HFFc6 (cell line): ENCODE measurements around the gene TTLL6. TPM values are rescaled to one million over a fixed set of nuclear protein-coding genes. Genes with fewer than 3 reads are reported as not detected.

Experiments used
- DNase-seq: peaks from one replicate; pipeline ENCODE4 v3.0.0-alpha.2; 2018
- H3K27ac Mint-ChIP-seq: 2 replicates; pipeline ENCODE4 v1.8.0; 2020; ENCODE audit warnings: mild to moderate bottlenecking, mixed read lengths
- H3K27me3 Mint-ChIP-seq: 2 replicates; pipeline ENCODE4 v1.8.0; 2021; ENCODE audit warnings: mild to moderate bottlenecking, moderate library complexity, mixed read lengths; ENCODE audit not compliant: insufficient read depth
- H3K36me3 Mint-ChIP-seq: 2 replicates; pipeline ENCODE4 v1.8.0; 2021; ENCODE audit warnings: low read depth, mixed read lengths
- H3K4me1 Mint-ChIP-seq: 2 replicates; pipeline ENCODE4 v1.8.0; 2020; ENCODE audit warnings: low read depth, mixed read lengths
- H3K4me3 Mint-ChIP-seq: 2 replicates; pipeline ENCODE4 v1.8.0; 2020; ENCODE audit warnings: mild to moderate bottlenecking, moderate library complexity, mixed read lengths
- H3K9me3 Mint-ChIP-seq: 2 replicates; pipeline ENCODE4 v1.8.0; 2020; ENCODE audit warnings: mild to moderate bottlenecking, mixed read lengths
- total RNA-seq, 6 experiments: library from RNA; stranded (reverse); fragmentation: NEBNext Ultra II Directional; extraction: Animal tissue kit (Norgen Biotek cat#: 25700); gene quantifications; 2 replicates in 1 of 6; 3 replicates in 5 of 6; pipeline ENCODE4 v1.2.3, GENCODE V29; 2021
- TF ChIP-seq, protein P1 (sequence below): fragments of 200-600 bp; sonication (generic); IDR thresholded peaks from 2 replicates; pipeline ENCODE4 v1.5.0; 2021; ENCODE audit warnings: antibody characterized with exemption, mild to moderate bottlenecking

The TTLL6 gene
- total RNA-seq, 6 experiments from 2014 or later = not detected

- peaks cover 32% of the 10 kb centered on the region for H3K27me3 Mint-ChIP-seq
- H3K9me3 Mint-ChIP-seq = no peaks in the 10 kb centered on the region; the same call in 1 of the 2 replicates
- no peak overlapping the region for H3K27ac Mint-ChIP-seq
- H3K4me1 Mint-ChIP-seq = no peaks in the 10 kb centered on the region
- TF ChIP-seq, protein P1, sequence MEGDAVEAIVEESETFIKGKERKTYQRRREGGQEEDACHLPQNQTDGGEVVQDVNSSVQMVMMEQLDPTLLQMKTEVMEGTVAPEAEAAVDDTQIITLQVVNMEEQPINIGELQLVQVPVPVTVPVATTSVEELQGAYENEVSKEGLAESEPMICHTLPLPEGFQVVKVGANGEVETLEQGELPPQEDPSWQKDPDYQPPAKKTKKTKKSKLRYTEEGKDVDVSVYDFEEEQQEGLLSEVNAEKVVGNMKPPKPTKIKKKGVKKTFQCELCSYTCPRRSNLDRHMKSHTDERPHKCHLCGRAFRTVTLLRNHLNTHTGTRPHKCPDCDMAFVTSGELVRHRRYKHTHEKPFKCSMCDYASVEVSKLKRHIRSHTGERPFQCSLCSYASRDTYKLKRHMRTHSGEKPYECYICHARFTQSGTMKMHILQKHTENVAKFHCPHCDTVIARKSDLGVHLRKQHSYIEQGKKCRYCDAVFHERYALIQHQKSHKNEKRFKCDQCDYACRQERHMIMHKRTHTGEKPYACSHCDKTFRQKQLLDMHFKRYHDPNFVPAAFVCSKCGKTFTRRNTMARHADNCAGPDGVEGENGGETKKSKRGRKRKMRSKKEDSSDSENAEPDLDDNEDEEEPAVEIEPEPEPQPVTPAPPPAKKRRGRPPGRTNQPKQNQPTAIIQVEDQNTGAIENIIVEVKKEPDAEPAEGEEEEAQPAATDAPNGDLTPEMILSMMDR = no peak
- no peak overlapping the region for H3K4me3 Mint-ChIP-seq
- no peak for DNase-seq
- H3K36me3 Mint-ChIP-seq = no peaks in the 10 kb centered on the region
These were observed 40.4 kb downstream of the TTLL6 start for GRCh38 chr17:48776602-48777001.

GRCh38 chr17:48773245-48773644 is 43.8 kb downstream of the TTLL6 start:
- Mint-ChIP-seq H3K9me3 (no peaks in the 10 kb centered on the region; the same call in 1 of the 2 replicates), H3K27ac (no peak overlapping the region), H3K36me3 (no peaks in the 10 kb centered on the region), H3K4me1 (no peaks in the 10 kb centered on the region), H3K4me3 (no peak overlapping the region), H3K27me3 (peaks cover 28% of the 10 kb centered on the region)
- no peak for DNase-seq
- TF ChIP-seq, protein P1 = no peak

GRCh38 chr17:48770954-48771353 is 46.1 kb downstream of the TTLL6 start:
- Mint-ChIP-seq H3K9me3 (no peaks in the 10 kb centered on the region; the same call in 1 of the 2 replicates), H3K4me1 (no peaks in the 10 kb centered on the region), H3K27me3 (peaks cover 34% of the 10 kb centered on the region), H3K4me3 (no peak overlapping the region), H3K36me3 (no peaks in the 10 kb centered on the region), H3K27ac (no peak overlapping the region)
- no peak for DNase-seq
- TF ChIP-seq, protein P1 = no peak

DNA sequence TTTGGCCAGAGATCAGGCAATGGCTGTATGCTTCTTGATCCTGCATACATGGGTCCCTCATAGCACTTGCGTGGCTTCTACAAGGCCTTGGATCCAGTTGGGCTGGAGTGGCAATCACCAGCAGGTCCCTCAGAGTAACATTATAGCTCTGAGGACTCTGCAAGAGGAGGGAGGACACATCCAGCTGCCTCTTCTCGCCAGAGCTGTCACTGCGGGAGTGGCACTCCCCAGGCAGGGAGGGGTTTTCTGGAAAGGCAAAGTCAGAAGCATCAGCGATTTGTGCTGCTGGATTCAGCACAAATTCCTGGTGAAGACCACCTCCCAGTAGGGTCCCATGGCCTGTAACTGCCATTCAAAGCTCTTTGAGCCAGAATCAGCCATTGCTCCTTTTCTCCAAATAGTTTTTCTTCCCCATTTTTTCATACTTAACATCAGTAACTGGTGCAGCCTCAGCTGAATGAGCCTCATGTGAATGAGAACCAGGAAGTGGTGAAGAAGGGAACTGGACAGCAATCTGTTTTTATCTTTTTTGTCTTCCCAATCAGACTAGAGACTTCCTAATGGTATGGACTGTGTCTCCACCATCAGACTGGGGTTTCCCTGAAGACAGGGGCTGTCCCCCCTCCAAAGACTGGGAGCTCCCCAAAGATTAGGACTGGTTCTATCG is 47.9 kb downstream of the TTLL6 start:
- Mint-ChIP-seq H3K4me3 (no peak overlapping the region), H3K4me1 (no peaks in the 10 kb centered on the region), H3K36me3 (no peaks in the 10 kb centered on the region), H3K9me3 (no peaks in the 10 kb centered on the region), H3K27ac (no peak overlapping the region), H3K27me3 (peaks cover 29% of the 10 kb centered on the region)
- DNase-seq = no peak
- TF ChIP-seq, protein P1 = no peak

DNA sequence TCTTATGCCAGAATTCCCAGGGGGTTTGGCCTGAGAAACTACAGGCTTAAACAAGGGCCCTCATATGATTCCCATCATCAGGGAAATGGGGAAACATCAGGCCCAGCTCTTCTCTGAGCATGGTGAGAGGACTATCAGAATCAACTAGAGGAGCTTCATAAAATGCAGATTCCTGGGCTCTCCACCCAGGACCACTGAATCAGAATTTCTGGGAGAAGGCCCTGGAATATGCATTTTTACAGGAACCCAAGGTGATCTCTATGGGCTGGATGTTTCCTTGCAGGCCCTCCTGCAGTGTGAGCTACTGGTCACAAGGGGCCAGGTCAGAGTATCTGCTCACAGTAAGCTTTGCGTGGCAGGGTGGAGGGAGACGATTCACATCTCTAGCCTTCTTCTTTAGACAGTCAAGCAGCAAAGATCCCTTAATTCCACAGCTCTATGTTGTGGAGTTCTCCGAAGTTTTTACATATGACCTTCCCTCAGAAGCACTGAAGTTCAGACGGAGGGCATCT is 49.7 kb downstream of the TTLL6 start:
- no peak overlapping the region for H3K4me3 Mint-ChIP-seq
- H3K27me3 Mint-ChIP-seq = peaks cover 43% of the 10 kb centered on the region
- H3K27ac Mint-ChIP-seq = no peak overlapping the region
- DNase-seq = no peak
- no peaks in the 10 kb centered on the region for H3K9me3 Mint-ChIP-seq
- TF ChIP-seq, protein P1 = 0 out of 2 replicates have a peak, but pooled peaks have one; percentile 6
- H3K36me3 Mint-ChIP-seq = no peaks in the 10 kb centered on the region
- no peaks in the 10 kb centered on the region for H3K4me1 Mint-ChIP-seq
